Breast epithelium (tissue), 3 donors: ENCODE measurements around the gene RAVER2.

Source experiments
- CTCF ChIP-seq, 3 donors: fragments of 450-650 bp; IDR thresholded peaks; one replicate each; pipeline ENCODE4 v1.5.1; 2016 to 2017; ENCODE audit warnings: antibody characterized with exemption in 3 of 3, mild to moderate bottlenecking in 3 of 3, moderate library complexity in 3 of 3
- POLR2A ChIP-seq: fragments of 450-650 bp; IDR thresholded peaks from one replicate; pipeline ENCODE4 v1.6.1; 2016; ENCODE audit warnings: antibody characterized with exemption, mild to moderate bottlenecking, moderate library complexity

- TF ChIP-seq CTCF (IDR thresholded peaks at IDR 0.05), result no peak
- TF ChIP-seq POLR2A, result no peak
Observed at GRCh38 chr1:64871256-64871655, 126.4 kb downstream of the RAVER2 start.
